Measurements from ENCODE around the gene MYO1B. TPM values are rescaled to one million over a fixed set of nuclear protein-coding genes. Genes with fewer than 3 reads are reported as not detected.
"Not testable (repeated sequence)": the region's sequence is repeated elsewhere in the genome, so short reads cannot be mapped to it uniquely, and the experiment has no call there.

The MYO1B gene
- total RNA-seq, 1 donor from 2014 or later: 195 TPM

DNA sequence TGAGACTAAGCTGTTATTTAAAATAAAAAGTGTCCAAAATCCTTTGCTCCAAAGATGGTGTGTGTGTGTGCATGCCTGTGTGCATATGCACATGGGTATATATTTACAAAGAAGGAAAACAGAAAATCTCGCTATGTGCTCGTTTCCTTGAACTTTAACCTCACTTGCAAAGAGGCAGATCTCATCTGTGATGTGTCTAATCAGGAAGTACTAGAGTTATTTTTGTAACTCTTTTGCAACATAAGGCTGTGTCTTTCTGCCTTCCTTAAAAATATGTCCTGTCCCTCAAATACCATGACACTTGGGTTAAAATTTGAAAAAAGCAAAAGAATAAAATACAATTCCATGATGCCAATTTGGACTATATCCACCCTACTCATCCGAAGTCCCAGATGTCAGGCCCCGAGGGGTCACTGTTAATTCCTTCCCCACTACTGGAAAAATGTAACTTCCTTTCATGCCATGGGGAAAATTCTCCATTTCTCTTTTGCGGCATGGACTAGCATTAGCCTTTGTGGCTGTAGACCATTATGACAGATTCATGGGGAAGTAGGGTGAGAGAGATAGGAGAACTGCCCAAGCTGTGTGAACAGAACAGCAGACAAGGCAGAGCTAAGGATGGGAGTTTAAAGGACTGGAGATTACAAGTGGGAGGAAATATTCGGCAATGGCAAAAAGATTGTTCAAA, 191.3 kb downstream of the MYO1B start:
- peak; percentile 47 for ATAC-seq
- DNase-seq (ENCODE audit: low spot score): no peak

DNA sequence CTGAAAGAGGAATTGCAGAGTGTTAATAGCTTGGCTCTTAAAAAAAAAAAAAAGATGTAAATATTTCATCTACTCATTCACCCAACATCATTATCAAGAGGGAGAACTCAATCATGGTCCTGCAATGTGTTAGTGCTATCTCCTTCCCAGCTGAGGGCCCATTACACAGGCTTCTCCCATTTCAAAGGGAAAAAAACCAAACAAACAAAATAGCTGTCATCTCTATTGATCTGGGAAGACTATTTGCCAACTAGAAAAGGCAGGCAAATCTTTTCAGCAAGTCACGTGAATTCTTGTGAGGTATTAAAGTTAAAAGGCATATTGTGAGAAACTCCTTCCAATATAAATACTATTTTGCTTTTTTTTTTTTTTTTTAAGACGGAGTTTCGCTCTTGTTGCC, 194.3 kb downstream of the MYO1B start:
- peak; percentile 52 for ATAC-seq
- DNase-seq (ENCODE audit: low spot score): no peak

DNA sequence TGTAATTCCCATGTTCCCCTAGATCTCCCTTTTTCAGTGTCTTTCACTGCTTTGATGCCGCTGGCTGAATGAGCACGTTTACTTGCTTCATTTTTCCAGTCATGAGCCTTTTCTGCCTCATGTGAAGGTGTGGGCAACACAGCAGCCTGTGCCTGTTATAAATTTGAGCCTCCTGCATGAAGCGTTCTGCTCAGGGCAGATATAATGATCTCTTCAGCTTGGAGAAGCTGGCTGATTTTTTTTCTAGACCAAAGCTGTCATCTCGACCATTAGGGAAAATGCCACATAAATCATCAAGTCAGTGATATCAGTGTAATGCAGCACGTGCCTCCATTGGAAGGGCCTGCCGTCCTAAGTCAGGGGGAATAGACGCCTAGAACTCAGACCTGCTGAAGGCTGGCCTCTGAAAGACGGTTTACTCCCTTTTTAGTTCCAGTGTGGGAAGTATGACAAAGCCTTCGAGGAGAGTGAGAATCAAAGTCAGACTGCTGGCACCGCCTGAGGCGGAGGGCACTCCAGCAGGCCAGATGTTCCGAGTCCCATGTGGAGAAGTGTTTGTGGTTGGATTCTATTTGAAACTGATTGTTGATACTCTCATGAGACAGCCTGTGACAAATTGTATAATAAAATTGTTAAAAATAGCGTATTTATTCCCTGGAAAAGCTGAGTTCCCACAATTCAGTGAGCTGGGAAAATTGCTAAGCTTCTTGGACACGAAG, 196.5 kb downstream of the MYO1B start:
- DNase-seq (ENCODE audit: low spot score): no peak

DNA sequence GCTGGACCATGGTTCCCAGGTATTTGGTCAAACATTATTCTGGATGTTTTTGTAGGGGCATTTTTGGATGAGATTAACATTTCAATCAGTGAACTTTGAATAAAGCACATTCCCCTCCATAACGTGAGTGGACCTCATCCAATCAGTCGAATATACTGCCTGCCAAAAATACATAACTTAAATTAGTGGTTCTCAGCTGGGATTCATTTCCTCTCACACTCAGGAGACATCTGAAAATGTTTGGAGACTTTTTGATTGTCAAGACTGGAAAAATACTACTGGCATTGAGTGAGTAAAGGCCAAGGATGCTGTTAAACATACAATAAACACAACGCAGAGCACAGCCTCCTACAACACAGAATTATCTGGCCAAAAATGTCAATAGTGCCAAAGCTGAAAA, 198.2 kb downstream of the MYO1B start:
- DNase-seq (ENCODE audit: low spot score): no peak
- ATAC-seq: no peak

More for the DNA sequence above, 196.5 kb downstream of the MYO1B start:
- no peak for ATAC-seq

DNA sequence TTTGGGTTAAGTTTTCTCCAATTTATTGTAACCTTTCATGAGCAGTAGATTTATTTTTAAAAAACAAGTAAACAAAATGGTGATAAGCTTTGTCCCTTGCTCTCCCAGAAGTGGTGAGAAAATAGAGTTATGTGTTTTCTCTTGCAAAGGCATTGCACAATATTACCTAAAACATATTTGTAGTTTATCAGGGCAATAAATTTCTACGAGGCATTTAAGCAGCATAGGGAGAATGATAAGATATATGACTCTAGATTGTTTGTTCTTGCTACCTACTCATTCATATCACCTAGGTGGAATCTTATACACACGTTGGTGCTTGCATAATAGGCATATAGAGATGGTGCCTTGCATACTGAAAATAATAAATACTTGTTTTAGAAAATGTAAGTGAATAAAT, 201.7 kb downstream of the MYO1B start:
- DNase-seq (ENCODE audit: low spot score): no peak
- no peak for ATAC-seq

DNA sequence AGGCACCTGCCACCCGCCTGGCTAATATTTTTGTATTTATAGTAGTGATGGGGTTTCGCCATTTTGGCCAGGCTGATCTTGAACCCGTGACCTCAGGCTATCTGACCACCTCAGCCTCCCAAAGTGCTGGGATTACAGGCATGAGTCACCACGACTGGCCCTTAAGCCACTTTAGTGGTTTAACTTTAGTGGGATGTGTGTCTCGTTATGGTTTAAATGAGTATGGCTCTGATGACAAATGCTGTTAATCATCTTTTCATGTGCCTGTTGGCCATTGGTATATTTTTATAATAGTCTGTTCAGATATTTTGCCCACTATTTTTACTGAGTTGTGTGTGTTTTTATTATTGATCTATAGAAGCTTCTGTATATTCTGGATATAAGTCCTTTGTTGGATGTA, 205.9 kb downstream of the MYO1B start:
- DNase-seq (ENCODE audit: low spot score) (no peak), ATAC-seq (no peak)

DNA sequence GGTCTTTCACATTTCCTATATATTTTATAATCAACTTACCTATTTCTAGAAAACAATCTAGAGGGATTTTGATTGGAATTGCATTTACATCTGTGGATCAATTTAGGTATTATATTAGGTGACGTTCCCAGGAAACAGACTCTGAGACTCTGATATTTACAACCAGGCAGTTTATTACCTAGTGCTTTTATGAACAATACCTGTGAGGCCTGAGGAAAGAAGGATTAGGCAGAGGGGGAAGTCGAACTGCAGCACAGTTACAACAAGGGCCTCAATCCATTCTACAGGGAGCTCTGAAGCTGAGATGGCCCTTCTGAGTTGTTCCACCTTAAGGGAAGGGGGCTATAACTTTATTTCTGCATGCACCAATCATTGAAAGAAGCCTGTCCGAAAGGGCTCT, 206.9 kb downstream of the MYO1B start:
- ATAC-seq: no peak
- no peak for DNase-seq (ENCODE audit: low spot score)

DNA sequence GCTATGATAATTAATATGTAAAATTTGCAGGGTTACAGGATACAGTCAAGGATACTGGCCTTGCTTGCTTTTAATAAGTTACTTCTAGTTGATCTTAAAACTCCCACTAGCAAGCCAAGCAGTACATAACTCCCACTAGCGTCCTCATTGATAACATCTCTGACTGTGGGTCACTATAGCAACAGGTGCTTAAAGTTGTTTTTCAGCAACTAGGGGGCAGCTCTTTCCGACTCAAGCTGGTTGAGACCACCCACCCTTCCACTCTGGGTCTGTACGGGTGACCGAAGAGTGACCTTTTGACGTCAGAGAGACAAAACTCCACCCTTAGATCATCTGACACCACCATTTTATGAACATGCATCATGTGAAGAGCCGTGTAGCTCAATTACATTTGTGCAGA, 208.6 kb downstream of the MYO1B start:
- DNase-seq (ENCODE audit: low spot score) (no peak), ATAC-seq (no peak)

DNA sequence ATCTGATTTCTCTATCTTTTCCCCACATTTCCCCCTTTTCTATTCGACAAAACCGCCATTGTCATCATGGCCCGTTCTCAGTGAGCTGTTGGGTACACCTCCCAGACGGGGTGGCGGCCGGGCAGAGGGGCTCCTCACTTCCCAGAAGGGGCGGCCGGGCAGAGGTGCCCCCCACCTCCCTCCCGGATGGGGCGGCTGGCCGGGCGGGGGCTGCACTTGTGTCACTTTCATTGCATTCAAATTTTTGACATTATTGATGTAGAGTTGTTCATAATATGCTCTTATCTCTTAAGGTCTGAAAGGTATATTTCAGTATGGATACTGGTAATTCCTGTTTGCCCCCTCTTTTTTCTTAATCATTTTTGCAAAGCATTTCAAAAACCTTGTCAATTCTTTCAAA, 211.3 kb downstream of the MYO1B start:
- not testable (repeated sequence) for DNase-seq (ENCODE audit: low spot score); ATAC-seq

DNA sequence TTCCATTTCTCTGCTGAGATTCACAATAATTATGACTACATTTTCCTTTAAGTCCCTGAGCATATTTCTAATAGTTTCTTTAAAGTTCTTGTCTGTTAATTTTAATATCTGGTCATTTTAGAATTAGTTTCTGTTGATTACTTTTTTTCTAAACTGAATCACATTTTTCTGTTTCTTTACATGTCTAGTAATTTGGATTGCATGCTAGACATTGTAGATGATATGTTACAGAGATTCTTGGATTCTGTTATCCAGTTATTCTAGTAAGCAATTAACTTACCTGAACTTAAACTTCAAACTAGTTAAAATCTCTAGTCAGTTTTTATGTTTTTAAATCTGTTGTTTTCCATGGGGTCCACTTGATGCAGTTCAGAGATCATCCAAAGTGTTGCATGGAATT, 214.0 kb downstream of the MYO1B start:
- ATAC-seq (no peak), DNase-seq (ENCODE audit: low spot score) (no peak)

DNA sequence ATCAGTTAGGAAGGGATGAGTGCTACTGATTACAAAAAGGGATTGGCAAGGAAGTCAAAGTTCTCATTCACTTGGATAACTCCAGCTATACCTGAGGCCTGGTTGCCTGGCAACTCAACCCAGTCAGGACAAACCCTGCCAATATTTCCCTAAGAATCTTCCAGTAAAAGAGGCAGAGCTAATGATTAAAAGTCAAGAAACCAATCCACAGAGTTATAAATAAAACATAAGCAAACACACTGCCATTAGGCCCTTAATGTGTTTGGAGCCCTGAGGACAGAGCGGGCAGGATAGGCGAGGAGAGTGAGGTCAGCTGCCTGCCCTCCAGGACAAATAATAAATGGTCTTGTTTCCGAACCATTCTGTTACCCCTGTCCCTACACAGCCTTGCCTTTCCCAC, 217.2 kb downstream of the MYO1B start:
- no peak for DNase-seq (ENCODE audit: low spot score)
- ATAC-seq: no peak

DNA sequence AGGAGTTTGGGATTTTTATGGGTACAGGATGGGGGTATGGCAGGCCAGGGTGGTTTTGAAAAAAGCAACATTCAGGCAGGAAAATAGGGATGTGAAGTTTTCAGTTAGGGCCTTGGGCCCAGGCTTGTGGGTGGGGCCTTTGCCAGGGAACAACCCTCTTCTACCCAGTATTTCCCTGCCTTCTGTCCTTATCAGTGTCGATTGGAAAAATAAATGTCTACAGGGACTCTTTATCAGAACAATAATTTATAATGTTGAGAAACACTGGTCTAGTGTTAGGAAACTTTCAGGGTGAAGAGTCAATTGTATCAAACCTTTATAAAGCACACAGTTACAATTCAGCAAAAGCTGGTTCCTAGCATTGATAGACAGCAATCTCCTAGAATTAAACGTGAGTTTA, 218.6 kb downstream of the MYO1B start:
- ATAC-seq (no peak), DNase-seq (ENCODE audit: low spot score) (no peak)

DNA sequence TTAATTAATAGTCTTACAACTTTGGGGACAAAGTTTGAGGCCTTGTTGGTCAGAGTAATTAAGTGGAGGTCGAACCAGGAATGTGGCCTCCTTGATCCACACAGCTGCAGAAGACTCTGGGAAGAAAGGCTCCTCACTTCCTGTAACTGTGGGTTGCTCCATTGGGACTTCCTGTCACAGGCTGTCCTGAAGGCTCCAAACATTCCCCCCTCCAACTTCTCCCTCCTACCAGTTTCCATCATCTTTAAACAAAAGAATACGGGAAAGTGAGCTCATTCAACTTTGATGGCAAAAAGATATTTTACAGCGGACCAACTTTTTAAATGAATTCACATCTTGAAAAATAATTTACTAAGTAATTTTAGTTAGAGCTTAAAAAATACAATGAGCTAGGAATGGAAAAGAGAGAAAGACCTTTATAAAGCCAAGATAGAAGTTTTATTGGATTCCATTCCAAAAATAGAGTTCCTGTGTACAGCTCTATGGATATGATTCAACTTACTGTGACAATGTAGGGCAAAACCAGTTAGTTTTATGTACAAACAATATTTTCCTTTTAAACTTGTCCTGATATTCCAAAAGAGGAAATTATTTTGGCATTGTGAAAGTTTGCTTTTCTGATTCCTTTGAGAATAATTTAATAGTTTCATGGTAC, 220.7 kb downstream of the MYO1B start:
- ATAC-seq: no peak
- no peak for DNase-seq (ENCODE audit: low spot score)

DNA sequence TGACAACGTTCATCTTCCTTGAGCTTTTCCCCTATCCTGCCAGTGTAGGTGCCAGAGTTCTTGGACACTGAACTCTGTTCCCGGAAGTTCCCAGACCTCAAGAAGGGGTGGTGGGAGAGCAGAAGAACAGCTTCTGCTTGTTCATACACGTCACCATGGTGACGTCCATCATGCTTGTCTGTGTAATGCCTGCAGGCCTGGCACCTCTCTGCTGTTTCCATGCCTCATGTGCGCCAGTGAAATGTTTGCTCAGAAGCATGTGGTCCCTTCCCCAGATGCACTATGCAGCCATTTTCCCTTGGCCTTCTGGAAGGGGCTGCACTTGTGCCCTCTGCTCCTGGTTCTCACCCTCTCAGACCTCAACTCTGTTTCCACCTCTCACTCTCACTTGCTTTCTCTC, 221.9 kb downstream of the MYO1B start:
- ATAC-seq: no peak

DNA sequence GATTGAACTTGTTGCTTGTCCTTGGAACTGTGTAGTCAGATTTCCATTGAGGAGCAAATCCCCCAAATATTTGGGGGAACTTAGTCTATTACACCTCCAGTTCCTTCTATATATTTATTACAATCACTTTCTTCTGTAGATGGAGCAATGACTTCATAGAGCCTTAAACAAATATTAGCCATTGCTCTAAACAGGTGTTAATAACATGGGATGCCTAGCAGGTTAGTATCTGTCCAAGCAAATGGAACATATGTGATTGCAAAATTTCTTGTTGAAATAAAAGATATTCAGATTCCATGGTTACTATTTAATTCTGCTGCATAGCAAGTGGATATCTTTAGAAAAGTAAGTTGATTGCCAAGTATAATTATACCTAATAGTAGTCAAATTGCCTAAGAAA, 225.1 kb downstream of the MYO1B start:
- ATAC-seq (no peak), DNase-seq (ENCODE audit: low spot score) (no peak)

More for the DNA sequence above, 221.9 kb downstream of the MYO1B start:
- no peak for DNase-seq (ENCODE audit: low spot score)

DNA sequence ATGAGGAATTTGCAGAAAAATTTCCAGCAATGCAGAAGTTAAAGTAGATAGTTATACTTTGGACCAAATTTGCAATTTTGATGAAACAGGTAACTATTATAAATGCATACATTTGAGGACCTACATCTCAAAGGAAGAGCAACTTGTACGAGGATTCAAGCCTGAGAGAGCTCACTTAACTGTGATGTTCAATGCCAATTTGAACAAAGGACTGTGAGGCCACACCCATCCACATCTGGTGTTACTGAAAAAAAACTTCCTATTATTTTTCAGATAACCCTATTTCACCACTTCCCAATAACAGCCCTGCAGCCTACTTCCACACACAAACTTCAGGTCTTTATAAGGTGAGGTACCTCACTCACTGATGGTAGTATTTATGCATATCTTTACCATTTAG, 229.3 kb downstream of the MYO1B start:
- DNase-seq (ENCODE audit: low spot score) (no peak), ATAC-seq (no peak)

Other genes starting within 250 kb of the MYO1B start
- gene STAT1, start 231.2 kb upstream of the MYO1B start, total RNA-seq: 26.1 TPM
- 0.98 TPM for gene STAT4, start 94.4 kb upstream of the MYO1B start, total RNA-seq